Stomach smooth muscle (tissue), 2 donors: ENCODE results near the gene LRRC4.

Experiments
- H3K27ac ChIP-seq: one replicate; pipeline ENCODE4 v1.7.0; 2013; ENCODE audit warnings: mild to moderate bottlenecking, low read length, inconsistent platforms
- H3K27me3 ChIP-seq, 2 donors: one replicate each; pipeline ENCODE4 v1.7.0; 2013; ENCODE audit warnings: low read length in 2 of 2; ENCODE audit not compliant: insufficient read depth in 2 of 2, control insufficient read depth in 1 of 2
- H3K36me3 ChIP-seq, 2 donors: one replicate each; pipeline ENCODE4 v1.7.0; 2013; ENCODE audit warnings: low read length in 2 of 2; ENCODE audit not compliant: control insufficient read depth in 2 of 2, insufficient read depth in 2 of 2
- H3K4me1 ChIP-seq: one replicate; pipeline ENCODE4 v1.7.0; 2013; ENCODE audit warnings: low read length; ENCODE audit not compliant: control insufficient read depth, insufficient read depth
- H3K4me3 ChIP-seq, 2 donors: one replicate each; pipeline ENCODE4 v1.7.0; 2013; ENCODE audit warnings: low read length in 2 of 2
- H3K9ac ChIP-seq, 2 donors: one replicate each; pipeline ENCODE4 v1.7.0; 2013; ENCODE audit warnings: low read length in 2 of 2, mild to moderate bottlenecking in 1 of 2
- H3K9me3 ChIP-seq, 2 donors: one replicate each; pipeline ENCODE4 v1.7.0; 2013; ENCODE audit warnings: low read length in 2 of 2; ENCODE audit not compliant: control insufficient read depth in 2 of 2
- donor health status: healthy.
- donor health status: Pancreatic carcinoma.

LRRC4 gene

GRCh38 chr7:128007303-128007680, 23.9 kb downstream of the LRRC4 start:
- Histone ChIP-seq H3K36me3 (peaks cover 0 to 5% of the 10 kb centered on the region in 2 donors), H3K9ac (no peak overlapping the region), H3K9me3 (no peaks in the 10 kb centered on the region), H3K27me3 (no peaks in the 10 kb centered on the region), H3K27ac (no peak overlapping the region), H3K4me1 (peaks cover 15% of the 10 kb centered on the region), H3K4me3 (no peak overlapping the region)

GRCh38 chr7:128006550-128007302, 24.5 kb downstream of the LRRC4 start:
- Histone ChIP-seq H3K4me3 (no peak overlapping the region), H3K9ac (no peak overlapping the region), H3K9me3 (no peaks in the 10 kb centered on the region), H3K4me1 (peaks cover 15% of the 10 kb centered on the region), H3K36me3 (peaks cover 0 to 5% of the 10 kb centered on the region in 2 donors), H3K27me3 (no peaks in the 10 kb centered on the region), H3K27ac (no peak overlapping the region)

DNA sequence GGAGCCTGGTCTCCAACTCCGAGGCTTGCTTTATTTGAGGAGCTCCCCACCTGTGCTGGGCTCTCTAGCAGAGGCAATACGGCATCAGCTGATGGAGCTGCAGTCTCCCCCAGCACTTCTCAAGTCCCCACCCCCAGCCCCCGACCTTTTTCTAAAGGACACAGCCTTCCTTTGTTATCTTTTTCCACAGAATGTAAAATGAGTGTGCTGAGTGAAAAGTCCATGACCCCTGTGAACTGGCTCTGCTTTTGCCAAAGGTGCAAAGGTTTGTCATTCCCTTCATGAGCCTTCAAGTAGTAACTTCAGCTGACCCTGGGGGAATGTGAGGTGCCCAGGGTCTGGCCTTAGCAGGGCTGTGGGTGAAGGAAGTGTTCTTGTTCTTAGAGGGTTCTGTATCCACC, 25.5 kb downstream of the LRRC4 start:
- H3K27ac ChIP-seq, result no peak overlapping the region
- H3K4me3 ChIP-seq, result no peak overlapping the region
- no peaks in the 10 kb centered on the region for H3K27me3 ChIP-seq
- H3K4me1 ChIP-seq, result peaks cover 9% of the 10 kb centered on the region
- H3K9ac ChIP-seq, result no peak overlapping the region
- peaks cover 0 to 5% of the 10 kb centered on the region in 2 donors for H3K36me3 ChIP-seq
- no peaks in the 10 kb centered on the region for H3K9me3 ChIP-seq

GRCh38 chr7:128005117-128005516, 26.1 kb downstream of the LRRC4 start:
- peaks cover 3% of the 10 kb centered on the region for H3K4me1 ChIP-seq
- H3K36me3 ChIP-seq, result peaks cover 0 to 5% of the 10 kb centered on the region in 2 donors
- no peak overlapping the region for H3K27ac ChIP-seq
- H3K27me3 ChIP-seq, result no peaks in the 10 kb centered on the region
- no peaks in the 10 kb centered on the region for H3K9me3 ChIP-seq
- no peak overlapping the region for H3K4me3 ChIP-seq
- no peak overlapping the region for H3K9ac ChIP-seq

DNA sequence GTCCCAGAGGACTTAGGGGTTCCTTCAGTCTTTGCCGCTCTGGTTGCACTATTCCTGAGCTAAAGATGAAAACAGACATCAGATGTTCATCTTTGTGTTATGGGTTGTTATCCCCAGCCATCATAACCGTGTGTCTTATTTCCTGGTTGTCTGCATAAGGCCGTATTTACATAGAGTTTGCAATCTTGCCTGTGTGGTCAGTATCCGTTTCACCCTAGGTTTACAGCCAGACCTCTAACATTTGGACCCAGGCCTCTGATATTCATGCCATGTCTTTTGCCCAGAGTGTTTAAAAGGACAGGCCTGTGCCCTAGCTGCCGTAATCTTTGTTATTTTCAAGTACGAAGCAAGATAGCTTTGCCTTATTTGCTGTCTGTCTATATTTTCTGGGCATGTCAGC, 26.6 kb downstream of the LRRC4 start:
- Histone ChIP-seq H3K9ac (no peak overlapping the region), H3K4me3 (no peak overlapping the region), H3K9me3 (no peaks in the 10 kb centered on the region), H3K4me1 (peaks cover 3% of the 10 kb centered on the region), H3K27me3 (no peaks in the 10 kb centered on the region), H3K27ac (no peak overlapping the region), H3K36me3 (peaks cover 0 to 5% of the 10 kb centered on the region in 2 donors)

DNA sequence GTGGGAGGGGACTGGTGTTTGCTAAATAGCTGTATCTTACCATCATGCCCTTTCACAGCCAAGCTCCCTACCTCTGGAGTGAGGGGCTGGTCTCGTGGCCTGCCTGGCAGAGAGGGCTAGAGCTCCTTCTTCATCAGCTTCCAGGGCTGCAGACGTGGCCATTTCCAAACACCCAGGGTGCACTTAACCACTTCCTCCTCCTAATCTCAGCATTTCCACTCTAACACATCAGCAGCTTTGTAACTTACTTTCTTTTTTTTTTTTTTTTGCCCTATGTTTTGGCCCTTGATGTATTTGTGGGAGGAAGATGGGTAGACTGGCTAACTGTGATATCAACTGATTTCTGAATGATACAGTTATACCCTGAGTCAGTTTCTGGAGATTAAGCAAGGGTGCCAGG, 27.4 kb downstream of the LRRC4 start:
- H3K4me1 ChIP-seq, result peaks cover 3% of the 10 kb centered on the region
- no peak overlapping the region for H3K27ac ChIP-seq
- H3K27me3 ChIP-seq, result no peaks in the 10 kb centered on the region
- H3K4me3 ChIP-seq, result no peak overlapping the region
- peaks cover 2 to 5% of the 10 kb centered on the region in 2 donors for H3K36me3 ChIP-seq
- H3K9me3 ChIP-seq, result no peaks in the 10 kb centered on the region
- no peak overlapping the region for H3K9ac ChIP-seq

GRCh38 chr7:128003167-128003566, 28.1 kb downstream of the LRRC4 start:
- H3K36me3 ChIP-seq, result peaks cover 3 to 5% of the 10 kb centered on the region in 2 donors
- no peak overlapping the region for H3K27ac ChIP-seq
- no peaks in the 10 kb centered on the region for H3K27me3 ChIP-seq
- H3K4me3 ChIP-seq, result no peak overlapping the region
- H3K4me1 ChIP-seq, result peaks cover 3% of the 10 kb centered on the region
- H3K9me3 ChIP-seq, result no peaks in the 10 kb centered on the region
- H3K9ac ChIP-seq, result no peak overlapping the region

DNA sequence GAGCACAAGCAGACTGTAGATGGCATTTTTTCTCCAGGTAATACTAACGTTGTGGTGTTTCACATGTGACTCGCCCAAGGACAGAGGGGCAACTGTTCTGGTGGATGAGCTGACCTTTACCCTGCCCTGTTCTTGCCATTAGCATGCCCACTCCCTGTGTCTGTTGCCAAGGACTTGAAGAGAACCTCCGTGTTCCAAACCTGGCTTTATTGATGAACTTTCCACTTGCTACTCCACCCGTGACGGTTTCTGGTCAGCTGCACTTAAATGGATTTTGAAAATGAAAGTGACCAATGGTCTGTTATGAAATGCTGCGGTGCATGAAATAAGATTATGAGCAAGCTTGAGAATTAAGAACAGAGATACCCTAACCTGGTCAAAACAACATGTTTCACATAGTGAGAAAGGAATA, 30.4 kb downstream of the LRRC4 start:
- Histone ChIP-seq H3K27me3 (no peaks in the 10 kb centered on the region), H3K4me1 (peaks cover 12% of the 10 kb centered on the region), H3K9me3 (no peaks in the 10 kb centered on the region), H3K9ac (no peak overlapping the region), H3K36me3 (peaks cover 0 to 3% of the 10 kb centered on the region in 2 donors), H3K4me3 (no peak overlapping the region), H3K27ac (no peak overlapping the region)

DNA sequence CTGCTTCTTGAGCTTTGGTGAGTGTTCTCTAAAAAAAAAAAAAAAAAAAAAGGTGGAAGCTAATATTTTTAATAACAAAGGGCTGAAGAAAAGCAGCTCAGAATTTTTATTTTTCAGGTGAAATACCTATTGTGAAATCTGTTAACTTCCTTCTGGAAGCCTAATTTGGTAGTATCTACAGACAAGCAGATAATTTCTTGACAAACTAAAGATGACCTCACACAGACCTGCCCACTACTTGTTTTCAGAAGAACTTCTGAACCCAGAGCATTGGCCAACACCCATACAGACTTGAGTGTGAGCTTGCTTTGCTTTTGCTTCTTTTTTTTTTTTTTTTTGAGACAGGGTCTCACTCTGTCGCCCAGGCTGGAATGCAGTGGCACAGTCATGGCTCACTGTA, 31.2 kb downstream of the LRRC4 start:
- peaks cover 0 to 3% of the 10 kb centered on the region in 2 donors for H3K36me3 ChIP-seq
- H3K27ac ChIP-seq, result no peak overlapping the region
- H3K9ac ChIP-seq, result no peak overlapping the region
- no peak overlapping the region for H3K4me3 ChIP-seq
- H3K4me1 ChIP-seq, result peaks cover 20% of the 10 kb centered on the region
- H3K9me3 ChIP-seq, result no peaks in the 10 kb centered on the region
- no peaks in the 10 kb centered on the region for H3K27me3 ChIP-seq

GRCh38 chr7:127998671-127999070, 32.6 kb downstream of the LRRC4 start:
- H3K9ac ChIP-seq, result no peak overlapping the region
- H3K4me1 ChIP-seq, result peaks cover 22% of the 10 kb centered on the region
- H3K27me3 ChIP-seq, result no peaks in the 10 kb centered on the region
- H3K9me3 ChIP-seq, result no peaks in the 10 kb centered on the region
- no peak overlapping the region for H3K4me3 ChIP-seq
- no peak overlapping the region for H3K27ac ChIP-seq
- peaks cover 0 to 3% of the 10 kb centered on the region in 2 donors for H3K36me3 ChIP-seq

GRCh38 chr7:127997226-127997922, 33.9 kb downstream of the LRRC4 start:
- H3K36me3 ChIP-seq, result peaks cover 0 to 3% of the 10 kb centered on the region in 2 donors

More at GRCh38 chr7:127997226-127997922, 33.9 kb downstream of the LRRC4 start:
- no peak overlapping the region for H3K9ac ChIP-seq
- H3K27me3 ChIP-seq, result no peaks in the 10 kb centered on the region
- H3K9me3 ChIP-seq, result no peaks in the 10 kb centered on the region
- H3K4me3 ChIP-seq, result no peak overlapping the region
- H3K27ac ChIP-seq, result no peak overlapping the region
- peaks cover 20% of the 10 kb centered on the region for H3K4me1 ChIP-seq
